ENCODE results near the gene MMP25. TPM values are rescaled to one million over a fixed set of nuclear protein-coding genes. Genes with fewer than 3 reads are reported as not detected.

MMP25 gene
- total RNA-seq, 1 experiment from 2014 or later: 0.67 TPM

- Histone ChIP-seq H3K36me3 (ENCODE audit: control insufficient read depth, insufficient read depth, low read length) (no peaks in the 10 kb centered on the region), H3K9me3 (ENCODE audit: control insufficient read depth, insufficient read depth, low read depth, low read length) (no peaks in the 10 kb centered on the region), H3K4me1 (ENCODE audit: control insufficient read depth, insufficient read depth, low read length) (peaks cover 5% of the 10 kb centered on the region), H3K4me3 (ENCODE audit: low read depth in 2 of 2, low read length in 2 of 2) (no peak overlapping the region), H3K27ac (ENCODE audit: low read length) (no peak overlapping the region), H3K27me3 (ENCODE audit: control insufficient read depth, insufficient read depth, low read length) (no peaks in the 10 kb centered on the region)
- no TSS peak for BruUV-seq (replicated peaks)
- ChIA-PET CTCF (interaction anchor here (1.1 to 1.5 kb wide), 2 partner anchors 10 to 39 kb away, joined by 3 to 4 read pairs; no protein-coding TSS in a partner anchor), POLR2A (interaction anchor here (0.5 kb wide), 1 partner anchor 25 kb away, joined by 13 read pairs; no protein-coding TSS in a partner anchor)
- no peak for DNase-seq (ENCODE audit: low read depth, low spot score)
- intact Hi-C loops (cut with micrococcal nuclease; ENCODE audit: unreplicated experiment): no loop called here
- TF ChIP-seq POLR2AphosphoS5 (IDR thresholded peaks at IDR 0.05; ENCODE audit: low read depth, low read length) (no peak), SIN3A (IDR thresholded peaks at IDR 0.05; ENCODE audit: borderline replicate concordance, insufficient read depth, low read depth, low read length) (no peak), REST (IDR thresholded peaks at IDR 0.05; ENCODE audit: insufficient read depth in 1 of 2, low read depth in 2 of 2, low read length in 1 of 2) (no peak), TCF7L2 (IDR thresholded peaks at IDR 0.05; ENCODE audit: low read depth, low read length) (no peak)
- TF ChIP-seq, protein P1, sequence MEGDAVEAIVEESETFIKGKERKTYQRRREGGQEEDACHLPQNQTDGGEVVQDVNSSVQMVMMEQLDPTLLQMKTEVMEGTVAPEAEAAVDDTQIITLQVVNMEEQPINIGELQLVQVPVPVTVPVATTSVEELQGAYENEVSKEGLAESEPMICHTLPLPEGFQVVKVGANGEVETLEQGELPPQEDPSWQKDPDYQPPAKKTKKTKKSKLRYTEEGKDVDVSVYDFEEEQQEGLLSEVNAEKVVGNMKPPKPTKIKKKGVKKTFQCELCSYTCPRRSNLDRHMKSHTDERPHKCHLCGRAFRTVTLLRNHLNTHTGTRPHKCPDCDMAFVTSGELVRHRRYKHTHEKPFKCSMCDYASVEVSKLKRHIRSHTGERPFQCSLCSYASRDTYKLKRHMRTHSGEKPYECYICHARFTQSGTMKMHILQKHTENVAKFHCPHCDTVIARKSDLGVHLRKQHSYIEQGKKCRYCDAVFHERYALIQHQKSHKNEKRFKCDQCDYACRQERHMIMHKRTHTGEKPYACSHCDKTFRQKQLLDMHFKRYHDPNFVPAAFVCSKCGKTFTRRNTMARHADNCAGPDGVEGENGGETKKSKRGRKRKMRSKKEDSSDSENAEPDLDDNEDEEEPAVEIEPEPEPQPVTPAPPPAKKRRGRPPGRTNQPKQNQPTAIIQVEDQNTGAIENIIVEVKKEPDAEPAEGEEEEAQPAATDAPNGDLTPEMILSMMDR (IDR thresholded peaks at IDR 0.05): no peak
- ATAC-seq: no peak
- in situ Hi-C loops (cut with HindIII; ENCODE audit: low pct_unique_long_range_greater_than_20kb, low sequenced_read_pairs): no loop called here
Observed at GRCh38 chr16:3097266-3097665, 50.9 kb downstream of the MMP25 start.

DNA sequence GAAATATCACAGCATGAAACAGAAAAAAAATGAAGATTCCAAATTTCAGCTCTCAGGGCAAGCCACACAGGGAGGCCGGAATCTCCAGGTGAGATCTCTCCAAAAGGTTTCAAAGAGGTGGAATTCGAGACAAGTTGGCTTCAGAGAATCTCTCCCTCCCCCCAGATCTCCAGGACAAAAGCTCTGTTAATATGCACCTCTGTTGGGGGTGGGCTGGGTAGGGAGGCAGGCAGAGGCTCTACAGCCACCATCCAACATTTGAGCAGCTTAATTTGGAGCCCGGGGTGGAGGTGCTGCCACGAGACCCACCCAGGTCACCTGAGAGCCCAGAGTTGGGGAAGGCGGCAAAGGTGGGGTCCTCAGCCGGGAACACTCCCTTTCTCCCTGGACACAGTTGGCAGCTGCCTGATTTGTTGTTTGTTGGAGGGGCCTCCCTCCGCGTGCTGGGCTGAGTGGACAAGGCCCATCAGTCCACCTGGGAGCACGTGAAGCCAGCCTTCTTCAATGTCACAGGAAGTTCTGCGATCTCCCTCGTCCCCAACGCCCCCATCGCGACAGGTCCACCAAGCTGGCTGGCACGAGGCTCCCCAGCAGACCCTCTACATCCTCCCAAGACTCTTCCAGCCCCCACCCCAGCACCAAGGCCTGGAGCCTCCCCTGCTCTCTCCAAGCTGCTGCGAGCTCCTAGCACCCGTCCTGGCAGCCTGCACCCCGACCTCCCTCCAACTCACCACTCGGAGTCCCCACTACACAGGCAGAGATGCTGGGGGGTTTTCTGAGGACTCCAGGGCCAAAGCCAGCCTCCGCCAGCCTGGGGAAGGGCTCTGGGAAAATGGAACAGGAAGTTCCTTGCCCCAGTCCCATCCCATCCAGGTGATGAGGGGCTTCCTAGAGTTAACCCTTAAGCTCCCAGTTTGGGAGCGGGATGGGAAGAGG, 52.4 kb downstream of the MMP25 start, which contains the start of gene ZSCAN10:
ZSCAN10 (minus strand) TSS at position 836 of the 936 bp plus-strand sequence. CDS start 6,357 bp downstream, outside the sequence.
- in situ Hi-C loops (cut with HindIII; ENCODE audit: low pct_unique_long_range_greater_than_20kb, low sequenced_read_pairs) (no loop called here), intact Hi-C loops (cut with micrococcal nuclease; ENCODE audit: unreplicated experiment) (no loop called here)
- ATAC-seq (no peak), DNase-seq (ENCODE audit: low read depth, low spot score) (no peak)
- ChIA-PET POLR2A (no interaction called here), CTCF (interaction anchor here (0.6 to 1.5 kb wide), 5 partner anchors 12 to 1082 kb away, joined by 3 to 5 read pairs (median 4); no protein-coding TSS in a partner anchor)
- Histone ChIP-seq H3K4me3 (ENCODE audit: low read depth in 2 of 2, low read length in 2 of 2) (peak within 1 kb of the TSS; percentile 7 to 49; a peak in 3 of 4 replicates), H3K4me1 (ENCODE audit: control insufficient read depth, insufficient read depth, low read length) (peaks cover 5% of the 10 kb centered on the region), H3K36me3 (ENCODE audit: control insufficient read depth, insufficient read depth, low read length) (no peaks in the 10 kb centered on the region), H3K9me3 (ENCODE audit: control insufficient read depth, insufficient read depth, low read depth, low read length) (no peaks in the 10 kb centered on the region), H3K27me3 (ENCODE audit: control insufficient read depth, insufficient read depth, low read length) (no peaks in the 10 kb centered on the region), H3K27ac (ENCODE audit: low read length) (peak within 1 kb of the TSS; percentile 48; the same call in 1 of the 2 replicates)
- TF ChIP-seq SIN3A (IDR thresholded peaks at IDR 0.05; ENCODE audit: borderline replicate concordance, insufficient read depth, low read depth, low read length) (no peak), REST (IDR thresholded peaks at IDR 0.05; ENCODE audit: insufficient read depth in 1 of 2, low read depth in 2 of 2, low read length in 1 of 2) (no peak), TCF7L2 (IDR thresholded peaks at IDR 0.05; ENCODE audit: low read depth, low read length) (no peak), POLR2AphosphoS5 (IDR thresholded peaks at IDR 0.05; ENCODE audit: low read depth, low read length) (no peak)
- TF ChIP-seq, protein P1 (IDR thresholded peaks at IDR 0.05): no peak
- BruUV-seq (replicated peaks): no TSS peak

Measured in Panc1 (cell line).